Testis (tissue), 2 donors: ENCODE measurements around the gene DRC3.

Source experiments
- CTCF ChIP-seq, 3 experiments: fragments of 450-650 bp in 2 of 3; fragments of 200-600 bp in 1 of 3; sonication (generic) in 1 of 3; IDR thresholded peaks; one replicate each; pipeline ENCODE4 v1.5.1; 2016 to 2019; ENCODE audit warnings: antibody characterized with exemption in 3 of 3, mild to moderate bottlenecking in 2 of 3, moderate library complexity in 1 of 3
- POLR2A ChIP-seq: fragments of 450-650 bp; IDR thresholded peaks from one replicate; pipeline ENCODE4 v1.6.1; 2017; ENCODE audit warnings: antibody characterized with exemption, mild to moderate bottlenecking, moderate library complexity

DNA sequence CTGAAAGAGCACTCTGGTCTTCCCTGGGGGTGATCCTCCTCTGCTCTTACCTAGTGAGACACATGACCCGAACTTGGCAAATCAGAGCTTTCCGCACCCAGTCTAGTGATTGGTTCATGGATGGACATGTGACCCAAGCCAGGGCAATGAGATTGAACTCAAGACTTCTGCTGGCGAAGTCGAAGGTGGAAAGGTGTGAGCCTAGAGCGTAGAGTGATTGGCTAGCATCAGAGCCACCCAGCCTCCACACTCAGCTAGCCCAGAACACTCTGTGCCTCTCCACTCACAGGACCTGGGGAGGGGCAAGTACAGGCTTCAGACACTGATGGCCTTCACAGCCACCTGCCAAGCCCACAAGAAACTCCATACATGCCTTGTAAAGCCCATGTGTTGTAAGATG, 48.7 kb downstream of the DRC3 start:
- TF ChIP-seq POLR2A (no peak), CTCF (IDR thresholded peaks at IDR 0.05) (no peak)
